ENCODE results near the gene THOC3.
"Not testable (repeated sequence)": the region's sequence is repeated elsewhere in the genome, so short reads cannot be mapped to it uniquely, and the experiment has no call there.

Gene THOC3

GRCh38 chr5:175967471-175968372 lies at the start of gene THOC3:
Gene THOC3, minus strand, starts transcription at chr5:175968315. Its CDS starts 107 bp downstream, at chr5:175968208.
- peak; percentile 69 for DNase-seq (ENCODE audit: low spot score)

GRCh38 chr5:176017324-176017723 lies 49.2 kb upstream of the THOC3 start:
- DNase-seq (ENCODE audit: low spot score), result not testable (repeated sequence)

- not testable (repeated sequence) for DNase-seq (ENCODE audit: low spot score)
Observed at GRCh38 chr5:176014360-176014759, 46.2 kb upstream of the THOC3 start.

- DNase-seq (ENCODE audit: low spot score), result not testable (repeated sequence)
Observed at GRCh38 chr5:176011088-176011487, 43.0 kb upstream of the THOC3 start.

GRCh38 chr5:176010202-176010601 lies 42.1 kb upstream of the THOC3 start:
- not testable (repeated sequence) for DNase-seq (ENCODE audit: low spot score)

- not testable (repeated sequence) for DNase-seq (ENCODE audit: low spot score)
Observed at GRCh38 chr5:176007220-176007619, 39.1 kb upstream of the THOC3 start.

GRCh38 chr5:176006819-176007218 lies 38.7 kb upstream of the THOC3 start:
- DNase-seq (ENCODE audit: low spot score), result peak; percentile 23

- not testable (repeated sequence) for DNase-seq (ENCODE audit: low spot score)
Observed at GRCh38 chr5:175997979-175998378, 29.9 kb upstream of the THOC3 start.

GRCh38 chr5:175997495-175997894 lies 29.4 kb upstream of the THOC3 start:
- not testable (repeated sequence) for DNase-seq (ENCODE audit: low spot score)

- not testable (repeated sequence) for DNase-seq (ENCODE audit: low spot score)
Observed at GRCh38 chr5:175996791-175997190, 28.7 kb upstream of the THOC3 start.

GRCh38 chr5:175995506-175995905 lies 27.4 kb upstream of the THOC3 start:
- not testable (repeated sequence) for DNase-seq (ENCODE audit: low spot score)

- DNase-seq (ENCODE audit: low spot score), result not testable (repeated sequence)
Observed at GRCh38 chr5:175979371-175979995, 11.4 kb upstream of the THOC3 start.

- not testable (repeated sequence) for DNase-seq (ENCODE audit: low spot score)
Observed at GRCh38 chr5:175968381-175968780, 266 bp upstream of the THOC3 start.

- not testable (repeated sequence) for DNase-seq (ENCODE audit: low spot score)
Observed at GRCh38 chr5:175962329-175962728, 5.8 kb downstream of the THOC3 start.

- DNase-seq (ENCODE audit: low spot score), result not testable (repeated sequence)
Observed at GRCh38 chr5:175960228-175960627, 7.9 kb downstream of the THOC3 start.

- DNase-seq (ENCODE audit: low spot score), result not testable (repeated sequence)
Observed at GRCh38 chr5:175958515-175958914, 9.6 kb downstream of the THOC3 start.

- DNase-seq (ENCODE audit: low spot score), result not testable (repeated sequence)
Observed at GRCh38 chr5:175954107-175954506, 14.0 kb downstream of the THOC3 start.

- DNase-seq (ENCODE audit: low spot score), result not testable (repeated sequence)
Observed at GRCh38 chr5:175952810-175953209, 15.3 kb downstream of the THOC3 start.

GRCh38 chr5:175951339-175951969 lies 16.7 kb downstream of the THOC3 start:
- DNase-seq (ENCODE audit: low spot score), result not testable (repeated sequence)

GRCh38 chr5:175948329-175949108 lies 19.6 kb downstream of the THOC3 start:
- not testable (repeated sequence) for DNase-seq (ENCODE audit: low spot score)

GRCh38 chr5:175943253-175943652 lies 24.9 kb downstream of the THOC3 start:
- DNase-seq (ENCODE audit: low spot score), result not testable (repeated sequence)

GRCh38 chr5:175940632-175941031 lies 27.5 kb downstream of the THOC3 start:
- not testable (repeated sequence) for DNase-seq (ENCODE audit: low spot score)
